Brain pericyte (primary cell): Measurements from ENCODE around the gene RBM10.

Experiments
- DNase-seq: peaks from one replicate; pipeline ENCODE4 v3.0.0-alpha.2; 2012; ENCODE audit warnings: low read depth, low spot score

Gene RBM10

DNA sequence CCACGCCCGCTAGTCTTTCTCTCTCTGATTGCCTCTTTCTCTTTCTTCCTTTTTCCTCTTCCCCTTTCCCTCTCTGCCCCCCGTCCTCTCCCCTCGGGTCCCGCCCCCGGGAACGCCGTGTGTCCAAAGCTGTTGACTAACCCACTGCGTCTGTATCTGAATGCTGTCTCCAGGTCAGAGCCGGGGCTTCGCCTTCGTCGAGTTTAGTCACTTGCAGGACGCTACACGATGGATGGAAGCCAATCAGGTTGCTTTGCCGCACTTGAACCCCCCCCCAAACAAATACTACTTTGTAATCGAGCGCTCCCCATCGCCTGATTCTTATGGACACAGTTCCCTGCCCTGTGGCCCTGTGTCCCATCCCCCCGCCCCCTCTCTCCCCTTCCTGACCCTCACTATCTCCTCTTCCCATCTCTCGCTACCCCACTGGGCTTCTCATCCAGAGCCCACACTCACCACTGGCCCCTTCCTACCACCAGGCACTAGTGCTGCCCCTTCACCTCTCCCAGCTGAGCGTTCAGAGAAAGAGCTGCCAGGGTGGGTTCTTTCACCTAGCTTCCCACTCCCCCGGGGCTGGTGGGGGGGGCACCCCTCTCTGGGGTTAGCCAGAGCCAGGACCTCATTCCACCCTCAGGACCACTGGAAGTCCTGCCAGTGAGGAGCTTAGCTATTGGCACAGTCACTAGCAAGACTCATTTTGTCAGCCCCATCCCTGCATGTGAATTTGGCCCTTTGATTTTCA is 30.0 kb downstream of the RBM10 start:
- DNase-seq, result no peak

DNA sequence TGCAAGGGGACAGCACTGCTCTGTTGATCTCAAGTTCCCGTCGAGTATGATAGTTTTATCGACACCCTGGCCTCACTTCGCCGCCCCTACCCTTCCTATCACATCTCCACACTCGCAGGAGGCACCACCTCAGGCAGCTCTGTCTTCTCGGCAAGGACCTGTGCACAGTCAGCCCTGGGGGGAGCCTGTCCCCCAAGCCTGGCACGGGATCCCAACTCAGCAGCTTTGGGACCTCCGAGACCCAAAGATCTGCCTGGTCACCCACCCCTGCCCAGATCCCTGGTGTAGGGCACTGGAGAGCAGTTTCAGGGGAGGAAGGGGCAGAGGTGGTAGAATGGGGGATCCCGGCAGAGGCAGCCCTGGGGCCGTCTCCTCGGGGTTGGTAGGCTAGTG is 30.6 kb downstream of the RBM10 start:
- DNase-seq, result no peak

DNA sequence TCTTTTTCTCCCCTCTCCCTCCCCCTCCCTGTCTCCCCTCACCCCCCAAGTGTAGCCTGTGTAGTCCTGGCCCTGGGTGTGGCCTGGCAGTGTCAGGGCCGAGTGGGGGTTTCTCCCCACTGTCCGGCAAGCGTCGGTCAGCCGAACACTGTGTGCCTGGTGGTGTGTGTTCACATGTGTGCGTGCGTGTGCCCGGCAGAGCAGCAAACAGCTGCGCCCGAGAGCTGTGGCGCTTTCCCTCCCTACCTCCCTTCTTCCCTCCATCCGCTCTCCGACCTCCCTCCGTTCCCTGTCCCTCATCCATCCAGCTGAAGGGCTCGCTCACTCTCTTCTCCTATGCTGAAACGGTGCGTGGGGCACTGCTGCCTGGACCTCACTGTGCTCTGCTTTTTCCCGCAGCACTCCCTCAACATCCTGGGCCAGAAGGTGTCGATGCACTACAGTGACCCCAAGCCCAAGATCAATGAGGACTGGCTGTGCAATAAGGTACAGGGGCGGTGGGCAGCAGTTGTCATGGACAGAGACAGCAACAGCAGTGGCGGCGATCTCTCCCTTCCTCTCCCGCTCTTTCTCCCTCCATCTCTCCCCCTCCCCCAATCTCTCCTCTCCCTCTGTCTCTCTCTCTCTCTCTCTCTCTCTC is 31.2 kb downstream of the RBM10 start:
- DNase-seq, result no peak

DNA sequence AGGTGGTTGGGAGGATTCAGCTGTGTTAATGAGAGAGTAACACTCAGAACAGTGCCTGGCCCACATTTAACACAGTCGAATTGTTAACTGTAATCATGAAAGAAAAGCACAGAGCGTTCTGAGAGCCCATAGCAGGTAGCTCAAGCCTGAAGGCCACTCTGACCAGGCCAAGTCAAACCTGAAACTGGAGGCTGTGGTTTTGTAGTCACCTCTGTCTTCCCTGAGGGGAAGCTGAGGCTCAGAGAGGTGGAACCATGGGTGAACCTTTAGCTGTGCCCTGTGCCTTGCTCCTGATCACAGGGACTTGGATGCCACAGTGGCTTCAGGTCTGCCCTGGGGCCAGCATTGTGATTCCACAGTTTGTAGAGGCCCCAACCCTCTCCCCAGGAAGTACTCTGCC is 32.1 kb downstream of the RBM10 start:
- DNase-seq, result no peak

DNA sequence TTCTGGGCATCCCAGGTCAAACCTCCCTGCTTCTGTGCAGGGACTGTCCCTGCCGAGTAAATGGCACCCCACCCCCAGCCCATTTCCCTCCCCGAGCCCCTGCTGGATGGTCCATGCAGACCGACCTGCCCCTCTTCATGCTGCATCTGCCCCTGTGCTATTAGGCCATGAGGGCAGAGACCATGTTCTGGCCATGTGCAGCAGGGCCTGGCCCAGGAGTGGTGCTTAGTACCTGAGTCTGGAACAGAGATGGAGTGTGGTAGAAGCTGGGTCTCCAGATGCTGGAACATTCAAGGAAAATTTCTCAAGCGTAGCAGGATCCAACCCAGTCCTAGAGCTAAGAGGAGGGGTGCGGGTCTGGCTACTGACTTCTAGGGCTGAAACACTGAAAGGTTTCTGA is 33.3 kb downstream of the RBM10 start:
- DNase-seq, result no peak

DNA sequence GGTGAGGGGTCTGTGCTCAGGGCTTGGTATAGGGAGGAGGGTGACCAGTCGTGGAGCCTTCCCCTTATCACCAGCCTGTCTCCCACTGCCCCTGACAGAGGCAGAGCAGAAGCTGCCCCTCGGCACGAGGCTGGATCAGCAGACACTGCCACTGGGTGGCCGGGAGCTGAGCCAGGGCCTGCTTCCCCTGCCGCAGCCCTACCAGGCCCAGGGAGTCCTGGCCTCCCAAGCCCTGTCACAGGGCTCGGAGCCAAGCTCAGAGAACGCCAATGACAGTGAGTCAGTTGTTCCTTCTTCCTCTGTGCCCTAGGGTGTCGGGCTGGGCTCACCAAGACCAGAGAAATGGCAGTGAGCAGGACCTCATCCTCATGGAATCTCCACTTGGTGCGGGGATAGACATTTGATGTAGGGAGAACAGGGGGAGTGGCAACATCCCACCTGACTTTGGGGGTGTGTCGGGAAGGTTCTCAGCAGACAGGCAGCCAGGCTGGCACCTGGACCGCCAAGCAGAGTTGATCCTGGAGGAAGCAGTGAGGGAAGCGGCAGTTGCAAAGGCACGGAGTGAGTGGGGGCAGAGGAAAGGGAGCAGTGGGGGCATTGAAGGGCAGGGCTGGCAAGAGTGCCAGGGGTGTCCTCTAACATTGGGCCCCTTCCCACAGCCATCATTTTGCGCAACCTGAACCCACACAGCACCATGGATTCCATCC is 34.4 kb downstream of the RBM10 start:
- DNase-seq, result no peak

DNA sequence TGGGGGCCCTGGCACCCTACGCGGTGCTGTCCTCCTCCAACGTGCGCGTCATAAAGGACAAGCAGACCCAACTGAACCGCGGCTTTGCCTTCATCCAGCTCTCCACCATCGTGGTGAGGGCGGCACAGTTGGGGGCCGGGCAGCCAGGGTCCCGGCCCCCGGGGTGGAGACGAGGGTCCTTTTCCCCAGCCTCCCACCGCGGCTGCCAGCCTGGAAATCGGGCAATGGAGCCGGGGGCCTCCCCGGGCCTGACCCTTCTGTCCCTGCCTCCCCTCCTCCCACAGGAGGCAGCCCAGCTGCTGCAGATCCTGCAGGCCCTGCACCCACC is 34.9 kb downstream of the RBM10 start:
- no peak for DNase-seq

DNA sequence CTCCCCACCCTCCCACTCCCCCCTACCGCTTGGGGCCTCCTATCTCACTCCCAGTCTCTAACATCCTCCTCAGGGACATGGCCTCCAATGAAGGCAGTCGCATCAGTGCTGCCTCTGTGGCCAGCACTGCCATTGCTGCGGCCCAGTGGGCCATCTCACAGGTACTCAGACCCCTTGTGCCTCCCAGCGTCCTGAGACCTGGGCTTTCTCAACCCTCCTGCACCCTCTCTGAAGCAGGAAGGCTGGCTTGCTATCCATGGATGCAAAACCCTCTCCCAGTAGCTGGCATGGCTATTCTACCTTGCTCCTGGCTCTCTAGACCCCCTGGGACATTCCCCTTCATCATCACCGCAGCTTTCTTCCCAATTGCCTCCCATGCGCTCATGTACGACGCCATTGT is 35.3 kb downstream of the RBM10 start:
- no peak for DNase-seq

DNA sequence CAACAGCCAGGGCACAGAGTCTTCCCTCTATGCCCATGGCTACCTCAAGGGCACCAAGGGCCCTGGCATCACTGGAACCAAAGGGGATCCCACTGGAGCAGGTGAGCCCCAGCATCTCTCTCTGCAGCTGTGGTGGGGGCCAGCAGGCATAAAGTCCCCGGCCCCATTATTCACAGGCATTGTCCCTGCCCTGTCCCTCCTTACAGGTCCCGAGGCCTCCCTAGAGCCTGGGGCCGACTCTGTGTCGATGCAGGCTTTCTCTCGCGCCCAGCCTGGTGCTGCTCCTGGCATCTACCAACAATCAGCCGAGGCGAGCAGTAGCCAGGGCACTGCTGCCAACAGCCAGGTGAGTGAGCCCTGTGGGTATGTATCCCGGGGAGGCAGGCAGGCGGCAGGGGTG is 36.3 kb downstream of the RBM10 start:
- DNase-seq, result no peak

DNA sequence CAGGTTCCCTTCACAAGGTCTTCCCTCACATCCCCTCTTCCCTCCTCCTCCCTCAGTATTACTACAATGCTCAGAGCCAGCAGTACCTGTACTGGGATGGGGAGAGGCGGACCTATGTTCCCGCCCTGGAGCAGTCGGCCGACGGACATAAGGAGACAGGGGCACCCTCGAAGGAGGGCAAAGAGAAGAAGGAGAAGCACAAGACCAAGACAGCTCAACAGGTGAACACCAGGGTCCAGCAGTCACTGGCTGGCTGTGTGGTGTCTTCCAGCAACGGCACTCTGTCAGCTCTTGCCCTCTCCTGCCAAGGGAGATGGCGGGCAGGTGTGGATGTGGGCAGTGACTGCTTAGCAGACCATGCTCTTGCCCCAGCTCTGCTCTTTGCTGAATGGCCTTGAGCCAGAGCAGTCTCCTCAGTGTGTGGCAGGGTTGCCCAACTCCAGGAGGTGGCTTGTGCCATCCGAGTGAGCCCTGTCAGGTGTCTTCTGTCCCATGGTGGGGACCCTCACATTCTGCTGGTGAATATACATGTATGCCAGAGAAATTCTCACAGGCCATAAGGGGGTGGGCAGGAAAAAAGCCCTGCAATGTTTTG is 37.2 kb downstream of the RBM10 start:
- DNase-seq, result no peak

DNA sequence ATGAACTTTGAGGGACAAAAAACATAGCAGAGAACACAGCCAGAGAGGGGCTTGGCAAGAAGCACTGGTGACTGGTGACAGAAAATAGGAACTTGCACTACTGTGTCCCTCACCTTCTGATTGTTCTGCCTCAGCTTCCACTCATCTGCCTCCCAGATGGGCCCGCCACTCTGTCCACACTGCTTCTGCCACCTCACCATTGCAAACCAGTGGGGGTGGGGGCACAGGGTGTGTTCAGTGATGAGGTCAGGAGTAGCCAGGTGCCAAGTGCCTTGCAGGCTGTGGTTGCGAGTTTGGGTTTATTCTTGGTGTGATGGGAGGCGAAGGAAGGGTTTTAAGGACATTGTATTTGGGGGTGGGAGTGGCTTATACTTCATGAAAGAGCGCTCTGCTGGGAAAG is 39.5 kb downstream of the RBM10 start:
- DNase-seq, result no peak

DNA sequence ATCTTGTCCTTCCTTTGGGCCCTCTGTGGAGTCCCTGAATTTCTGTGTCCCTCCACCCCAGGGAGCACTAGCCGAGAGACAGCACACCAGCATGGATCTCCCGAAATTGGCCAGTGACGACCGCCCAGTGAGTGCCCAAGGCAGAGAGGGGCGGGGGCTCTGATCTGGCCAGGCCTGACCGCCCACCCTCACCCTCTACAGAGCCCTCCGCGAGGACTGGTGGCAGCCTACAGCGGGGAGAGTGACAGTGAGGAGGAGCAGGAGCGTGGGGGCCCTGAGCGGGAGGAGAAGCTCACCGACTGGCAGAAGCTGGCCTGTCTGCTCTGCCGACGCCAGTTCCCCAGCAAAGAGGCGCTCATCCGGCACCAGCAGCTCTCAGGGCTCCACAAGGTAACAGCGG is 40.2 kb downstream of the RBM10 start:
- no peak for DNase-seq

DNA sequence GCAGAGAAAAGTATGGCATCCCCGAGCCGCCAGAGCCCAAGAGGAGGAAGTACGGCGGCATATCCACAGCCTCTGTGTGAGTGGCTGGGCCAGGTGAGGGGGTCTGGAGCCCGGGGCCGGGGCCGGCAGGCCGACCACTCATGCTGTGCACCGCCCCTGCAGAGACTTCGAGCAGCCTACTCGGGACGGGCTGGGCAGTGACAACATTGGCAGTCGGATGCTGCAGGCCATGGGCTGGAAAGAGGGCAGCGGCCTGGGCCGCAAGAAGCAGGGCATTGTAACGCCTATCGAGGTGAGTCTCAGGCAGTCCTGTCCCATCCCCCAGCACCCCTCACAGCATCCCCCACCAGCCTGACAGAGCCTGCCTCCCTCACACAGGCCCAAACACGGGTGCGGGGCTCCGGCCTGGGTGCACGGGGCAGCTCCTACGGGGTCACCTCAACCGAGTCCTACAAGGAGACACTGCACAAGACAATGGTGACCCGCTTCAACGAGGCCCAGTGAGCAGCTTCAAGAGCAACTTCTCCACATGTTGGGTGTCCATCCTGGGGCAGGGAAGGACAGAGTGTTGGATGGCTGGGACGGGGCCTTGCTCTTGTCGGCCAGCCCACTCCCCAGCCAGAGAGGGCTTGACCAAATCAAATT is 41.2 kb downstream of the RBM10 start:
- no peak for DNase-seq

DNA sequence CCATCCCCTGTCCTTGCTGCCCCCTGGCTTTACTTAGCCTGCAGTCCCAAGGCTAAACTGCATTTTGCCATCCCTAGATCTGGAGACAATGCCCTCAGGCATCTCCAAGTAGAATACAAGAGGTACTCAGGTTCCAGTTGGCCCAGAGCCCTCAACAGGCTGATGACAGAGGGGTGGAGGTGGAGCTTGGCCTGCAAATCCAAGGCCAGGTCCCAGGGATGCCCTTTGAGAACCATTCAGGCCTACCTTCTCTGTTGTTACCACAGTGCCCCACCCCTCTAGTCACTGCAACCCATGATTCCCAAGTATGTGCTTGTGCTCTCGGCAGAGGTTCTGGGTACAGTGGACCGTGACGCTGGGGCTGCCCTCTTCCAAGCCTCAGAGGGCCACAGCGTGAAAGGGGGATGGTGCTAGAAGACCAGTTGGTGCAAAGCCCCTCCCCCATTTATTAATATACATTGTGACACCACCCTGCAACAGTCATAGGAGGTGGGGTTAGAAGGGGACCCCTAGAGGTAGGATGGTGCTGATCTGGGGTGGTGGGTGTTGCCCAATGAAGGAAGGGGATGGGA is 42.2 kb downstream of the RBM10 start:
- no peak for DNase-seq

DNA sequence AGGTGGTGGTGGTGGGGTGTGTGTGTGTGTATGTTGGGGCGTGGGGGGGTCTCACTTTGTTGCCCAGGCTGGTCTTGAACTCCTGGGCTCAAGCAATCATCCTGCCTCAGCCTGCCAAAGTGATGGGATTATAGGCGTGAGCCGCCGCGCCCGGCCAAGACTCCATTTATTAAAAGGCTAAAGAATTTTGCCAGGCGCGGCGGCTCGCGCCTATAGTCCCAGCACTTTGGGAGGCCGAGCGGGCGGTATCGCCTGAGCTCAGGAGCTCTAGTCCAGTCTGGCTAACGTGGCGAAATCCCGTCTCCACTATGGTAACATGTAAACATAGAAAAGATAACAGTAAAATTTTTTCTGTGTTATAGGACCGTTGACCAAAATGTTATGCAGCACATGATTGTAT is 44.9 kb downstream of the RBM10 start:
- no peak for DNase-seq

DNA sequence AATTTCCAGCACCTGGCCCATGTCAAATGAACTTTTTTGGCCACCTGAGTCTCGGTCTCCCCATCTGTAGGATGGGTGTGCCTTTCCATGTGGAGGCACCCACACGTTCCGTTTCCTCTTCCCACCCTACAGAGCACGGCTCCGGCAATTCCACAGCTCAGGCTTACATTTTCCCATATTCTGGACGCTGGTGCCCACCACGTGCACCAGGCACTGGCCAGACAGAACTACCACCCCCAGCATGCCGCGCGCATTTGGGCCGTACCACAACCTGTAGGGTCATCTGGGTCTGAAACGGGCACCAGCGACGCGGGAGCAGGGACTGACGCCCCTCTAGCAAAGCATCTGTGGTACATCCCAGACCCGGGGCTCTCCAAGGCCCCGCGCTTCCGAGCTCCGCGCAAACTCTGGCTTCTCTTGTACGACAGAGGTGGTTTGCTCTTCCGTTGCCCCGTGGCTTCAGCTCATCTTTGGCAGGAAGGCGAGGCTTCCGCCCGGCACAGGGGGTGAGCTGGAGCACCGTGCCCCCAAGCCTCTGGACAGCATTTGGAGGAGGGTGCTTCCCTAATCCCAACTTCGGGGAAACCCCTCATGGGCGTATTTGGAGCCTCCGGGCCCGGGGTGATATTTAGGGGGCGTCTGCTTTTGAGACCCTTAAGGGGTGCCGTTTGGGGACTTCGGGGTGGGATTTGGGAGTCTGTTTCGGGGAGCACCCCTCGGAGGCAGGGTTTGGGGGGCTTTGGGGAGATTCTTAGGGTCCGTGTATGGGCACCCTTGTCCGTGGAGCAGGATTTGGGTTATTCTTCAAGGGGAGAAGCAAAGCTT is 45.6 kb downstream of the RBM10 start:
- DNase-seq, result peak; percentile 64

DNA sequence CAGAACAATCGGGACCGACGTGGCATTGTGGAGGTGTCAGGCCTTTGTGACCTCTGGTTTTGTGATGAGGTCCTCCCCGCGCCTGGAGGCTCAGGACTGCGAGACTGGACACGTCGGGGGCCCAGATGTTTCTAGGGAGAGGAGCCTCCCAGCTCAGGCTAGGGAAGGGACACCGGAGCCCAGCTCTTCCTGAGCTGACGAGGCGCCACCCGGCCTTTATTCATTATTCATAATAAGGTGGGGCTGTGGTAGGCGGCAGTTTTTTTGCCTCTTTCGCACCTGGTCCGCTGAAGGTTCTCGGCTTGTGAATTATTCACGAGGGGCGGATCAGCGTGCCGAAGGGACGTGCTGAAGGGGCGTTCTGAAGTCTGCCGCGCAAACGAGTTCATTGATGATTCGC is 46.3 kb downstream of the RBM10 start:
- no peak for DNase-seq

DNA sequence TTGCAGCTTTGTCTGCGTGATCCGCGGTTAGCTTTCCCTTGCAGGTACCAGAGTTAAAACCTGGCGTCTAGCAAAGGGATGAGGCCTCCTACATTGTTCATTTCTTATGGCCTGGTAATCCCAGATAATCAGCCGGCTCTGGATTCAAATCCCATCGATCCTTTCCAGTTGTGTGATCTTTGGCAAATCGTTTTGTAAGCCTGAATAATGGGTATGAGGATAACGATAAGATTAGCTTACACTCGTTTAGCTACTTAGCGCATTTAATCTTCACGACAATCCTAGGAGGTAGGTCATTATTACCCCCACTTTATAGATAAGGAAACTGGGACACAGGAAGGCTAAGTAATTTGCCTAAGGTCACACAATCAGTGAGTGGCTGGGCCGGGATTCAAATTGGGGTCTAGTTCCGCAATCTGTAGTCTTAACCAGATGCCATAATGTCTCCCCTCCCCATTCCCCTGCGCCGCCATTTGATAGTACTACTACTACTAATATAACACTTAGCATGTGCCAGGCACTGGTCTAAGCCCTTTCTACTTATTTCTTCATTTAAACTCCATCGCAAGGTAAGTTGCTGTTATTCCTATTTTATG is 46.9 kb downstream of the RBM10 start:
- no peak for DNase-seq

DNA sequence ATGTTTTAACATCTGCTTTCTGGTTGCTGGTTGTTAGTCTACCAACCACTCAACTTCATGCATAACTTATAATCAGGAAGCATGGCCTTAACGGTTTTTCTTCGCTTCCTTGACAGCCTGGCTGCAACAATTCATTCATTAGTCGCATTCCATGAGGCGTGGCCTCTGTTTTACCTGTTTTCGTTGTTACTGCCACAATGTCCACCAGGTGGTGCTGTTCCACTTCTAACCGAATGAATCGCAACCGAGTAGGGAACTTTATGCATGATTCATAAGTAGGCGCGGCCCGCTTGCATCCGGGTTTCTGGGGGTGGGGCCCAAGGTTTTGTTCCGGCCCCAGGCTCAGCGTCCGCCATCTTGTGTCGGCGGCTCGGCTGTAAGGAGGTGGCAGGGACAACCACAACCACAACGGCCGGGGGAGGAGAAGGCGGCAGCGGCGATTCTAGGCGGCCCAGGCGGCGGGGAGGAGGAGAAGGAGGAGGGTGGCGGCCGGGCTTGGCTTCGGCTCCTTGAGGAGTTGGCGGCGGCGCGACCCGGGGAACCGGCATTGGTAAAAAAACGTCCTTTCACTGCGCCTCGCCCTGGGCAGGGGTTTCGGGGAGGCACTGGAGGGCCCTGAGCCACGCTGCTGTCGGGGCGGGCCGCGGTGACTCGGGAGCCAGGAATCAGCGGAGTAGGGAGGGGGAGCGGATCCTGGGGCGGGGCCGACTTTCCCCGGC is 48.6 kb downstream of the RBM10 start, which contains the start of gene UBA1:
UBA1 (plus strand) TSS at position 355 of the 719 bp plus-strand sequence. CDS start 4,974 bp downstream, outside the sequence.
- DNase-seq, result peak; percentile 77
